M059J (cell line): ENCODE data around the gene PYROXD2. TPM values are rescaled to one million over a fixed set of nuclear protein-coding genes. Genes with fewer than 3 reads are reported as not detected.

ENCODE experiments used
- DNase-seq: peaks from one replicate; pipeline ENCODE4 v3.0.0-alpha.2; 2012; ENCODE audit warnings: low read depth
- total RNA-seq: library from RNA; depleted of rRNA; stranded (reverse); fragments of >200 nt; shearing (Covaris generic); gene quantifications from 2 replicates; pipeline ENCODE4 v1.2.3, GENCODE V29; 2014

The PYROXD2 gene
- total RNA-seq, 1 experiment from 2014 or later, result 1.0 TPM

DNA sequence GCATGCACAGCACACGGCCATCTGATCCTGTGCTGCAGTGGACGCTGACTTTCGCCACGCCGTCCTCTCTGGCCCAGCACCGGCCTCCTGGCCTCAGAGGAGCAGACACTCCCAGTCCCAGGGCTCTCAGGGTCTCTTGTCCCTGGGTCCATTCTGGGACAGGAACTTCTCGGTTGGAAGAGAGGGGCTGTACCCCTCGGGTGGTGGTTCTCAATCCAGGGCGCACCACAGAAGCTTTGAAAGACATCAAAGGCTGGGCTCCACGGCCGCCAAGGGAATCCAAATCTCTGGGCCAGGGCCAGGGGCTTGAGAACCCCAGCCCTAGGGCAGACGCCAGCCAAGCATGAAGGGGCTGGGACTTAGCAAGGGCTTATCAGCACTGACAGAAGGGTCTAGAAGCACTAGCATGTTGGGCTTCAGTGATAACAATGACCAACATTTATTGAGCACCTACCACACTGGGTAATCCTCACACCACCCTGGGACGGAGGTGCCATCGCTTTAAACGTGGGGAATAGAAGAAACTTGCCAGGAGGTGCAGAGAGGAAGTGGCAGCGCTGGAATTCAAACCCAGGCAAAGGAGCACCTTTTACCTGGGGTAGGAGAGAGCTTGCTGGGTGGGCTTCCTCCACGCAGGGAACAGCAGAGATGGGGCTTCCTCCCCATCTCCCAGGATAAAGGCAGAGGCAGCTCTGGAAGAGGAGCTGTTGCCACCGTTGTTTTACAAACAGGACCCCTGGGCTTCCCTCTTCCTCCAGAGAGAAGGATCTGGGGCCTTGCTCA lies 1.8 kb upstream of the PYROXD2 start:
- DNase-seq, result no peak

- no peak for DNase-seq
These were observed 743 bp upstream of the PYROXD2 start for GRCh38 chr10:98415731-98416119.

DNA sequence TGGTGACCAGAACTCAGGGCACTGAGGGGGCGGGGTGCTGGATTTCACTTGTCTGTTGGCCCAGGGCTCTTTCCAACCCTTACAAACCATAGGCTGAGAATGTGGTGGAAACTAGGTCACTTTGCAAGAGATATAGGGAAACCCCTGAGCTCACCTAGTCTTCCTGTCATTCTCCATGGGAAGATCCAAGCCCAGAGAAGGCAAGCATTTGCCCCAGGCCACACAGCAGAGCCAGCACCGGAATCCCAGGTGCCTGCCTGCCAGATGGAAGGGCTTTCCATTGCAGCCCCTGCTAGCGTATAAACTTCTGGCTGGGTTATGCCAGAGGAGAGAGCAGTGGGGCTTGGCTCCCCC lies 427 bp downstream of the PYROXD2 start:
- no peak for DNase-seq

DNA sequence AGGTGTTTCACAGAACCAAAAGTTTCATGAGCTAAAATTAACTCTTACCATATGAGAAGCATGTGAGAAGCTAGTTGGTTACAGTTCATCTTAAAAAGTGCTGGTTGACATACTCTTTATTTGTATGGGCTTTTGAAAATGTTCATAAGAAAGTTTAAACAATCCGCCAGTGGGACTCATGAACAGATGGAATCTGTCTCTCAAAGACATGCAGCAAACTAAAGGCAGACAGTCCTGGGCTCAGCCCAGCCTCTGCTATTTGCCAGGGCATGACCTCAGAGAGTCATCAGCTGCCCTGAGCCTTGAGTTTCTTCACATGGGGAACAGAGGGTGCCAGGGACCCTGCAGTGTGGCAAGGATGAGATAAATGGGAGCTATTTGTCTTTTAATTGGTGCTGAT lies 3.2 kb downstream of the PYROXD2 start:
- DNase-seq, result no peak

- no peak for DNase-seq
These were observed 3.8 kb downstream of the PYROXD2 start for GRCh38 chr10:98411166-98411565.

- DNase-seq, result no peak
These were observed 4.2 kb downstream of the PYROXD2 start for GRCh38 chr10:98410759-98411158.

DNA sequence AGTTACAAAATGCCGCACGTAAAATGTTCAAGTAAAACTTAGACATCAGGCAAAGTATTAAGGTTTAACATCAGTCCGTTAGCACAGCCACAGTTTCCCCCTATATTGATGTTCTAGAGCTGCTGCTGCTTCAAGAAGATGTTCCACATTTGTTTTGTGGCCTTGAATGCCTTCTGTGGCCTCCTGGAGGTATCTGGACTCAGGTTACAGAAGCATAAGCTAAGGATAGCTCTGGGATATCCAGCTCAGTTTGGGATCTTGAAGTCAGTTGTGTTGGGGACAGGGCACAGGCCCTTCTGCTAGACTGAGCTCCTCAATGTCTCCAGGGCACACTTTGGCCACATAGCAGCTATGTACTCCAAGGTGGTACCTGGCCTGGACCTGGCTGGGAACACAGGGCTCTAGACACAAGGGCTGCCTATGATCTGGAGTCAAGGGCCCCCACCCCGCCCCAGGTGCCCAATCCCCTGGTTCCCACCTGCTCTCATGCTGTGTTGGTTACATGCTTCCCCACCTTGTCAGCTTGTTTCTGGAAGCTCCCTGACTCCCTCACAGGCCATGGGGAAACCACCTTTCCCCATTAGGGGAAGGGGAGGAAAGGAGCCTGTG lies 4.7 kb downstream of the PYROXD2 start:
- no peak for DNase-seq

GRCh38 chr10:98408799-98409198 lies 6.2 kb downstream of the PYROXD2 start:
- no peak for DNase-seq

DNA sequence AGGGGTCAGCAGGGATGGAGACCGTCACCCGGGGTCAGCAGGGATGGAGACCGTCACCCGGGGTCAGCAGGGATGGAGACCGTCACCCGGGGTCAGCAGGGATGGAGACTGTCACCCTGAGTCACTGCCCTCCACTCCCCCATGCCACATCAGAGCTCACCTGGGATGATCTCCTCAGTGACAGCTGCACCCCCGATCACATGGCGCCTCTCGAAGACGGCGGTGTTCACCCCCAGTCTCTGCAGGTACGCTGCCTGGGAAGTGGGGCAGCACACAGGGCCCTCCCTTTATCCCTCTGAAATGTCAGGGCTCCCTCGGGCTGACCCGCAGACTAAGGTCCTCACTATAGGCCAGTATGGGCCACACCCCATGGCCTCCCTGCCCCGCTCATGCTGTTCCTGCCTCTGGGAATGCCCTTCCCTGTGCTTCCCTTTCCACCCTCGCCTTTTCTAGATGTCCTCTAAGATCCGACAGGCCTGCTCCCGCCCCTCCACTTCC lies 7.2 kb downstream of the PYROXD2 start:
- DNase-seq, result no peak

DNA sequence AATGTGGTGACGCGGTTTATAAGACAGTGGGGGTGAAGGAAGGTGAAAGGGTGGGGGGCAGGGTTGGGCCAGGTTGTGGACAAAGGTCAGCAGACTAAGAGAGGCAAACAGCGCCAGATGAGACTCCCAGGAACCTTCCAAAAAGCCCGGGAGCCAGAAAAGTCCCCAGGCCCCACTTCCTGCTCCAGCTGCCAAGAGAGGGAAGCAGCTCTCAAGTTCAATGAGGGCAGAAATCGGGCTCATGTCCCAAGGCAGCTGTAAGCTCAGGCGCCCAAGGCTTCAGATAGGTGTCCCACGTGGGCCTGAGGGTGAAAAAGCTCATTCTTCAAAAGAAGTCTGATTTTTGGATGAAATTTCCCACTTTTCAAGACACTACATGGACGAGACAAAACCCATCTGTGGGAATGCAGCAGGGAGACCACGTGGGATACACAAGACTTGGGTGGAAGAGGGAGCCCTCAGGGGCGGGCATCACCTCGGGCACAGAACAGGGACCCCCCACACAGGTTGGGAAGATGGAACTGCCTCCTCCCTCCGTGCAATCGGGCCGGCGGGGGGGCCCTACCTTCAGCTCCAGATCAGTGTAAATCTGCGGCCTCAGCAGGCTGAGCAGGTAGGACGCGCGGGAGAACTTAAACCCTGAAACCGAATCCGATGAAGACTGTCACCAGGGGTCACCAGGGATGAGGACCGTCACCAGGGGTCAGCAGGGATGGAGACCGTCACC lies 7.8 kb downstream of the PYROXD2 start:
- DNase-seq, result no peak

DNA sequence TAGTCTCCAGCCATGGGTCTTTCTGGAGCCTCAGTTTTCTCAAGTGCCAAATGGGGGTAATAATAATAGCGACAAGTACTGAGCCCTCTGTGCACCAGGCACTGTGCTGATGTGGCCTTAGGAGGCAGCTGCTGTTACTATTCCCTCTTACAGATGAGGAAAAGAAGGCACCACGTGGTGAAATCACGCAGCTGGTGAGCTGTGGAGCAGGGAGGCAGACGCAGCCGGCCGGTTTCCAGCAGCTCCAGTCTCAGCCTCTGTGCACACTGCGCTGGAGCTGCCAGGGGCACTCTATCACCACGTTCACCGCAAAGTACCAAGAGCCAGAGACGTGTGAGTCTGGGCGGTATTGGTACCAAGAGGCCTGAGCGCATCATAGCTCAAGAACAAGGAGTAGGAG lies 9.6 kb downstream of the PYROXD2 start:
- no peak for DNase-seq

GRCh38 chr10:98404571-98405359 lies 10.2 kb downstream of the PYROXD2 start:
- DNase-seq, result peak; percentile 57

GRCh38 chr10:98403812-98404504 lies 11.0 kb downstream of the PYROXD2 start:
- DNase-seq, result peak; percentile 45

DNA sequence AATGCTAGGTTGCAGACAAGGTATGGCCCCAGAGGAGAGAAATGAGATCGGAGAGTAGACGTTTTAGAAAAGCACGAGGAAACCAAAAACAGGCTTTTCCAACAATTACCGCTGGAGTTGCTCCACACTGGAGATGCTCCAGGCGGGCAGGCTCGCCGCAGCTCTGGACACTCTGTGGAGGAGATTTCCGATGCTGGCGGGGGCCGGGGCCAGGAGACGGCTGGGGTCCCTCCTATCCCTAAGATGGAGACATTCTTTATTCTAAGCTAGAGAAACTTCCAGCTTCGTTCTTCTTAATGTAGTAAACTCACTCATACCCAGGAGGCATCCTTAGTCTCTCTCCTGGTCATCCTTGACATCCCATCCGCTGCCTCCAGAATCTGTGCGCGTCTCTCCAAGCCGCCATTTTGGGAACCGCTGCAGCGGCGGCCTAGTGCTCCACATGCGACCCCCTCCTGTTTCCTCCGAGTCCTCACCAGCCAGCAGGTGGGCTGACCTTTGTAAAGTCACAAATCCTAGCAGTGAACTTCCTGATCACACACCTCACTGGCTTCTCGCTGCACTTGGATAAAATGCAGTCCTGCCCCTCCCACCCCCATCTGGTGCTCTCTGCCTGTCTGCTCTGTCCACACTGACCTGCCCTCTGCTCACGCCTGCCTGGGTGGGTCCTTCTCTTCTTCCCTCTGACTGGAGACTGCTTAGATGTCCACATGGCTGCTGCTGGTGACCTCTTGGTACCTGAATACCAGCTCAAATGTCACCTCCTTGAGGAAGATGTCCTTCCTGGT lies 11.9 kb downstream of the PYROXD2 start:
- DNase-seq, result no peak

- no peak for DNase-seq
These were observed 12.5 kb downstream of the PYROXD2 start for GRCh38 chr10:98402478-98402877.

DNA sequence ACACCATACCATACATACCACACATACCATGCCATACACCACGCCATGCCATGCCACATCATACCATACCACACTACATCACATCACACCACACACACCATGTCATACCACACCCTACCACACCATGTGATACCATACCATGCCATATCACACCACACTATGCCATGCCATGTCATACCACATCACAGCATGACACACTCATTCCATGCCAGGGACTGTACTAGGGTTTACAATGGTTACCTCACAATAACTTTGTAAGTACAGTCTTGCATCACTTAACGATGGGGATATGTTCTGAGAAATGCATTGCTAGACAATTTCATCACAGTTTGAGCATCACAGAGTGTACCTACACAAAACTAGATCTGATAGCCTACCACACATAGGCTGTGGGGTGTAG lies 14.5 kb downstream of the PYROXD2 start:
- DNase-seq, result no peak

DNA sequence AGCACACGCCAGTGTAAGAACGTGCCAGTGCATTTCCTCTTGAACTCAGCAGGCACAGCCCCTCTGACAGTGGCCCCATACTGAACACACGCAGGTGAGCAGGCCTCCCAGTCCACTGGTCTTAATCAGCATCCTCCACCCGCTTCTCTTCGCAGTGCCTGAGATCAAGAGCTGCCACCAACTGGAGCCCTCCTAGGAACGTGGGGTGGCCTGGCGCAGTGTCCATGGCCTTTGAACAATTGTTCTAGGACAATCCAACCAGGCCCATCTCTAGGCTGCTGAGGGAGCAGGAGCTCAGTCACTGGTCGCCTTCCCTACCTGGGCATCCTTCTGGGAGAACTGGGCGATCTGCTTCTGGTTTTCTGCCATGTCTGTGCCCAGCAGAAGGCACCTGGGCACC lies 15.2 kb downstream of the PYROXD2 start:
- no peak for DNase-seq

- DNase-seq, result no peak
These were observed 17.8 kb downstream of the PYROXD2 start for GRCh38 chr10:98397089-98397600.

- DNase-seq, result no peak
These were observed 18.6 kb downstream of the PYROXD2 start for GRCh38 chr10:98396096-98397063.
